H1 (cell line): Measurements from ENCODE around the gene CCSER2. TPM values are rescaled to one million over a fixed set of nuclear protein-coding genes. Genes with fewer than 3 reads are reported as not detected.

Experiments
- ASH2L ChIP-seq: fragments of 200-600, 300-600 bp; sonication (generic); IDR thresholded peaks from one replicate; pipeline ENCODE4 v1.7.1; 2017; ENCODE audit warnings: low read length
- EGR1 ChIP-seq: IDR thresholded peaks from 2 replicates; pipeline ENCODE4 v1.6.1; 2011; ENCODE audit warnings: low read depth, low read length, borderline replicate concordance
- HDAC2 ChIP-seq, 2 experiments: fragments of 300-600 bp in 1 of 2; sonication (generic) in 1 of 2; IDR thresholded peaks; 2 replicates each; pipeline ENCODE4 v1.6.1; 2011 to 2012; ENCODE audit warnings: low read depth in 2 of 2, low read length in 2 of 2, mild to moderate bottlenecking in 2 of 2, moderate library complexity in 2 of 2, borderline replicate concordance in 1 of 2, inconsistent platforms in 1 of 2
- NANOG ChIP-seq: IDR thresholded peaks from 2 replicates; pipeline ENCODE4 v1.6.1; 2011; ENCODE audit warnings: low read length, low read depth, mild to moderate bottlenecking, inconsistent platforms; ENCODE audit not compliant: insufficient read depth, poor library complexity, severe bottlenecking
- POLR2A ChIP-seq, 2 experiments: IDR thresholded peaks; 1 replicate in 1 of 2; 2 replicates in 1 of 2; pipeline ENCODE4 v1.6.1; 2011; ENCODE audit warnings: low read depth in 2 of 2, low read length in 2 of 2, mild to moderate bottlenecking in 2 of 2; ENCODE audit errors: control extremely low read depth in 1 of 2
- POLR2AphosphoS5 ChIP-seq: IDR thresholded peaks from 2 replicates; pipeline ENCODE4 v1.6.1; 2011; ENCODE audit warnings: low read depth, low read length
- RFX5 ChIP-seq: IDR thresholded peaks from 2 replicates; pipeline ENCODE4 v1.6.1; 2011; ENCODE audit warnings: low read depth, low read length, improper control_type of control experiment, borderline replicate concordance
- SP1 ChIP-seq: IDR thresholded peaks from 2 replicates; pipeline ENCODE4 v1.6.1; 2011; ENCODE audit warnings: low read depth, low read length
- ZNF274 ChIP-seq: IDR thresholded peaks from 2 replicates; pipeline ENCODE4 v1.7.0; 2012; ENCODE audit warnings: low read length, borderline replicate concordance; ENCODE audit errors: extremely low read depth
- polyA plus RNA-seq, 7 experiments: library from polyadenylated mRNA; depleted of rRNA in 3 of 7; stranded (reverse) in 5 of 7; unstranded in 2 of 7; fragments of >200 nt in 5 of 7; fragments of 200-250 nt in 2 of 7; gene quantifications; 1 replicate in 5 of 7; 2 replicates in 1 of 7; 4 replicates in 1 of 7; pipeline versions ENCODE4 v1.2.1 to v1.2.3, GENCODE V29; 2011 to 2013; ENCODE audit warnings: missing spikeins in 2 of 7, mixed read lengths in 2 of 7
- total RNA-seq: library from RNA; stranded (reverse); fragmentation: NEBNext Ultra II Directional; extraction: Animal tissue kit (Norgen Biotek cat#: 25700); gene quantifications from 2 replicates; pipeline ENCODE4 v1.2.1, GENCODE V29; 2021
- TF ChIP-seq, protein P1 (sequence below): fragments of 300-600 bp; sonication (generic); IDR thresholded peaks from 2 replicates; pipeline ENCODE4 v1.7.1; 2012; ENCODE audit warnings: low read length, moderate library complexity, mild to moderate bottlenecking, inconsistent platforms; ENCODE audit not compliant: insufficient replicate concordance

Gene CCSER2
- total and polyA plus RNA-seq, 2 of the 8 experiments (the other 6 are each of a cell fraction or from before 2014, with no cell fraction given), result 6.9 to 30.5 TPM

DNA sequence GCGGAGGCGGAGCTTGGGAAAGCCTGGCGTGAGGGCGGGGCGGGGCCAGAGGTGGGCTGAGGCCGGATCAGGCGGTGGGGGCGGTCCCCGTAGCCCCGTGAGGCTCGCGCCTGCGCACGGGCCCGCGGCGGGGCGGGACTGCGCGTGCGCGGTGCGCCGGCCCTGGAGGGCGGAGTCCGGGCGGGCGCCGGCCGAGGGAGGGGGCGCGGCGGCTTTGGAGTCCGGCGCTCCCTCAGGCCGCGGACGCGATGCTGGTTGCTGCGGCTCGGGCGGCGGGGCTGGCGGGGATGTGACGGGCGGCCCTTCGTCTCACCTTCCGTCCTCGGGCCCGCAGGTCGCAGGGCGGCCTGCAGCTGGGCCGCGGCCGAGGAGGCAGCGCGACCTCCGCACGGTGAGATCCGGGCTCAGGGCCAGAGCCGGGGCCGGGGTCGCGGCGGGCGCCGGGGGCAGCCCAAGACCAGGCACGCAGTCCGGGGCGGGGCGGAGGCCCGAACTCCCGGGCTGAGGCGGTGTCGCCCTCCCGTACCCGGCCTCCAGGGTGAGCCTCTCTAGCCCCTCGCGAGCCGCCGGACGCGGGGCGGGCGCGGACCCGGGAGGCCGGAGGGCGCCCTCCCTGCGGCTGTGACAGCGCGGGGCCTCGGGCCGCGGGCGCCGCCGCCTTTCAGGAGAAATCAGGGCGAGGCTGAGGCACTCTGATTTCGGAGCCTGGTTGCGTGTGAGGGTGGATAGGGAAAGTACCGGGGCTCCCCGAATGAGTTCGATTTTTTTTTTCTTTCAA lies at the start of gene CCSER2 (continued):
- TF ChIP-seq NANOG (no peak), POLR2A (IDR thresholded peaks at IDR 0.05; ENCODE audit: control extremely low read depth in 1 of 2, low read depth in 2 of 2, low read length in 2 of 2) (peak in 1 of 2 experiments; percentile 73; a peak in 2 of 3 replicates), EGR1 (no peak), HDAC2 (IDR thresholded peaks at IDR 0.05; ENCODE audit: borderline replicate concordance in 1 of 2, low read depth in 2 of 2, low read length in 2 of 2) (no peak; a peak in 1 of 4 replicates), RFX5 (no peak), SP1 (no peak), POLR2AphosphoS5 (peak; percentile 55; the same call in 1 of the 2 replicates), ZNF274 (no peak), ASH2L (peak; percentile 61)
- TF ChIP-seq, protein P1, sequence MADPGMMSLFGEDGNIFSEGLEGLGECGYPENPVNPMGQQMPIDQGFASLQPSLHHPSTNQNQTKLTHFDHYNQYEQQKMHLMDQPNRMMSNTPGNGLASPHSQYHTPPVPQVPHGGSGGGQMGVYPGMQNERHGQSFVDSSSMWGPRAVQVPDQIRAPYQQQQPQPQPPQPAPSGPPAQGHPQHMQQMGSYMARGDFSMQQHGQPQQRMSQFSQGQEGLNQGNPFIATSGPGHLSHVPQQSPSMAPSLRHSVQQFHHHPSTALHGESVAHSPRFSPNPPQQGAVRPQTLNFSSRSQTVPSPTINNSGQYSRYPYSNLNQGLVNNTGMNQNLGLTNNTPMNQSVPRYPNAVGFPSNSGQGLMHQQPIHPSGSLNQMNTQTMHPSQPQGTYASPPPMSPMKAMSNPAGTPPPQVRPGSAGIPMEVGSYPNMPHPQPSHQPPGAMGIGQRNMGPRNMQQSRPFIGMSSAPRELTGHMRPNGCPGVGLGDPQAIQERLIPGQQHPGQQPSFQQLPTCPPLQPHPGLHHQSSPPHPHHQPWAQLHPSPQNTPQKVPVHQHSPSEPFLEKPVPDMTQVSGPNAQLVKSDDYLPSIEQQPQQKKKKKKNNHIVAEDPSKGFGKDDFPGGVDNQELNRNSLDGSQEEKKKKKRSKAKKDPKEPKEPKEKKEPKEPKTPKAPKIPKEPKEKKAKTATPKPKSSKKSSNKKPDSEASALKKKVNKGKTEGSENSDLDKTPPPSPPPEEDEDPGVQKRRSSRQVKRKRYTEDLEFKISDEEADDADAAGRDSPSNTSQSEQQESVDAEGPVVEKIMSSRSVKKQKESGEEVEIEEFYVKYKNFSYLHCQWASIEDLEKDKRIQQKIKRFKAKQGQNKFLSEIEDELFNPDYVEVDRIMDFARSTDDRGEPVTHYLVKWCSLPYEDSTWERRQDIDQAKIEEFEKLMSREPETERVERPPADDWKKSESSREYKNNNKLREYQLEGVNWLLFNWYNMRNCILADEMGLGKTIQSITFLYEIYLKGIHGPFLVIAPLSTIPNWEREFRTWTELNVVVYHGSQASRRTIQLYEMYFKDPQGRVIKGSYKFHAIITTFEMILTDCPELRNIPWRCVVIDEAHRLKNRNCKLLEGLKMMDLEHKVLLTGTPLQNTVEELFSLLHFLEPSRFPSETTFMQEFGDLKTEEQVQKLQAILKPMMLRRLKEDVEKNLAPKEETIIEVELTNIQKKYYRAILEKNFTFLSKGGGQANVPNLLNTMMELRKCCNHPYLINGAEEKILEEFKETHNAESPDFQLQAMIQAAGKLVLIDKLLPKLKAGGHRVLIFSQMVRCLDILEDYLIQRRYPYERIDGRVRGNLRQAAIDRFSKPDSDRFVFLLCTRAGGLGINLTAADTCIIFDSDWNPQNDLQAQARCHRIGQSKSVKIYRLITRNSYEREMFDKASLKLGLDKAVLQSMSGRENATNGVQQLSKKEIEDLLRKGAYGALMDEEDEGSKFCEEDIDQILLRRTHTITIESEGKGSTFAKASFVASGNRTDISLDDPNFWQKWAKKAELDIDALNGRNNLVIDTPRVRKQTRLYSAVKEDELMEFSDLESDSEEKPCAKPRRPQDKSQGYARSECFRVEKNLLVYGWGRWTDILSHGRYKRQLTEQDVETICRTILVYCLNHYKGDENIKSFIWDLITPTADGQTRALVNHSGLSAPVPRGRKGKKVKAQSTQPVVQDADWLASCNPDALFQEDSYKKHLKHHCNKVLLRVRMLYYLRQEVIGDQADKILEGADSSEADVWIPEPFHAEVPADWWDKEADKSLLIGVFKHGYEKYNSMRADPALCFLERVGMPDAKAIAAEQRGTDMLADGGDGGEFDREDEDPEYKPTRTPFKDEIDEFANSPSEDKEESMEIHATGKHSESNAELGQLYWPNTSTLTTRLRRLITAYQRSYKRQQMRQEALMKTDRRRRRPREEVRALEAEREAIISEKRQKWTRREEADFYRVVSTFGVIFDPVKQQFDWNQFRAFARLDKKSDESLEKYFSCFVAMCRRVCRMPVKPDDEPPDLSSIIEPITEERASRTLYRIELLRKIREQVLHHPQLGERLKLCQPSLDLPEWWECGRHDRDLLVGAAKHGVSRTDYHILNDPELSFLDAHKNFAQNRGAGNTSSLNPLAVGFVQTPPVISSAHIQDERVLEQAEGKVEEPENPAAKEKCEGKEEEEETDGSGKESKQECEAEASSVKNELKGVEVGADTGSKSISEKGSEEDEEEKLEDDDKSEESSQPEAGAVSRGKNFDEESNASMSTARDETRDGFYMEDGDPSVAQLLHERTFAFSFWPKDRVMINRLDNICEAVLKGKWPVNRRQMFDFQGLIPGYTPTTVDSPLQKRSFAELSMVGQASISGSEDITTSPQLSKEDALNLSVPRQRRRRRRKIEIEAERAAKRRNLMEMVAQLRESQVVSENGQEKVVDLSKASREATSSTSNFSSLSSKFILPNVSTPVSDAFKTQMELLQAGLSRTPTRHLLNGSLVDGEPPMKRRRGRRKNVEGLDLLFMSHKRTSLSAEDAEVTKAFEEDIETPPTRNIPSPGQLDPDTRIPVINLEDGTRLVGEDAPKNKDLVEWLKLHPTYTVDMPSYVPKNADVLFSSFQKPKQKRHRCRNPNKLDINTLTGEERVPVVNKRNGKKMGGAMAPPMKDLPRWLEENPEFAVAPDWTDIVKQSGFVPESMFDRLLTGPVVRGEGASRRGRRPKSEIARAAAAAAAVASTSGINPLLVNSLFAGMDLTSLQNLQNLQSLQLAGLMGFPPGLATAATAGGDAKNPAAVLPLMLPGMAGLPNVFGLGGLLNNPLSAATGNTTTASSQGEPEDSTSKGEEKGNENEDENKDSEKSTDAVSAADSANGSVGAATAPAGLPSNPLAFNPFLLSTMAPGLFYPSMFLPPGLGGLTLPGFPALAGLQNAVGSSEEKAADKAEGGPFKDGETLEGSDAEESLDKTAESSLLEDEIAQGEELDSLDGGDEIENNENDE, result no peak
